NT2/D1 (cell line): ENCODE results near the gene CACNA1H.

Experiments used
- SUZ12 ChIP-seq: IDR thresholded peaks from 2 replicates; pipeline ENCODE4 v1.6.1; 2011; ENCODE audit not compliant: insufficient read length, insufficient read depth; ENCODE audit errors: extremely low read depth
- ZNF274 ChIP-seq: IDR thresholded peaks from 2 replicates; pipeline ENCODE4 v1.6.1; 2011; ENCODE audit warnings: mild to moderate bottlenecking, low read depth, low read length

- TF ChIP-seq ZNF274 (no peak), SUZ12 (no peak)
Observed at GRCh38 chr16:1184156-1184868, 31.4 kb downstream of the CACNA1H start.
